SK-N-MC (cell line): ENCODE results near the gene PTPRG.

Experiments used
- FOXP2 ChIP-seq: optimal IDR thresholded peaks from 2 replicates; pipeline ENCODE3; 2011; ENCODE audit warnings: mild to moderate bottlenecking, moderate library complexity; ENCODE audit not compliant: insufficient read depth; ENCODE audit errors: extremely low read length, control extremely low read depth
- POLR2AphosphoS5 ChIP-seq: IDR thresholded peaks from 2 replicates; pipeline ENCODE4 v1.6.1; 2012; ENCODE audit warnings: mild to moderate bottlenecking, low read depth, low read length, borderline replicate concordance

DNA sequence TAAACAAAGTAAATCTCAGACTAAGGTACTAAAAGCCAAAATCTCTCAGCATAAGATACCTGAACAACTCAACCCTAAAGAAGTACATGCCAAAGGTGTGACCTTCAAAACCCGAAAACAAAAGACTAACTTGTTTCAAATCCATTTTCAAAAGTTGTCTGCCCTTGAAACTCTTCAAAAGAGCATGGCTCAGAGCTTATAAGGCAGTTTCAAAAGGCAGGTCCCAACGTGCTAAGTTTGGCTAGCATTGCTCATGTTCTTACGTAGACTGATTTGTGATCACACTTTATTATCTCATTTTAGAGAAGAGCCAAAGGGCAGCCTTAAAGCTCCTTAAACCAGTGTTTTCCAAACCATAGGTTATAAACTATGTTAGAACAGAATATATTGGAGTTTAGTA is 699.8 kb downstream of the PTPRG start:
- TF ChIP-seq POLR2AphosphoS5 (no peak), FOXP2 (no peak)
